ENCODE data around the gene TMEM238. TPM values are rescaled to one million over a fixed set of nuclear protein-coding genes. Genes with fewer than 3 reads are reported as not detected.

The TMEM238 gene
- total and polyA plus RNA-seq, 2 donors (not counting 3 experiments of a cell fraction or from before 2014, with no cell fraction given): 0.18 to 0.35 TPM

- POLR2A ChIA-PET: no interaction called here
- dilution Hi-C loops (cut with MboI; ENCODE audit: extremely low pct_ligation_motif_present, low sequenced_read_pairs) (no loop called here), intact Hi-C loops (cut with micrococcal nuclease) (no loop called here)
- Histone ChIP-seq H3K4me1 (ENCODE audit: control insufficient read depth, extremely low read depth, insufficient read depth, low read length) (peaks cover 3% of the 10 kb centered on the region), H3K9ac (replicated peaks; ENCODE audit: extremely low read depth, insufficient read depth, low read length) (no peak overlapping the region), H3K9me3 (replicated peaks; ENCODE audit: control insufficient read depth, insufficient read depth, low read length) (no peaks in the 10 kb centered on the region), H3K36me3 (ENCODE audit: control insufficient read depth in 2 of 2, extremely low read depth in 1 of 2, insufficient read depth in 2 of 2, low read length in 2 of 2) (no peaks in the 10 kb centered on the region), H3K4me3 (replicated peaks in 1 of 3; ENCODE audit: insufficient read depth in 1 of 3, low read depth in 1 of 3, low read length in 3 of 3) (no peak overlapping the region), H2AFZ (ENCODE audit: low read depth, low read length) (no peak overlapping the region), H3K79me2 (ENCODE audit: control insufficient read depth, insufficient read depth, low read length) (no peaks in the 10 kb centered on the region), H3K4me2 (ENCODE audit: insufficient read depth, low read length) (no peak overlapping the region), H3K27ac (ENCODE audit: insufficient read depth, low read depth, low read length) (no peak overlapping the region), H3K9me1 (replicated peaks; ENCODE audit: control insufficient read depth, extremely low read depth, insufficient read depth, low read length) (no peaks in the 10 kb centered on the region), H4K20me1 (replicated peaks; ENCODE audit: control insufficient read depth, extremely low read depth, insufficient read depth, low read length) (no peaks in the 10 kb centered on the region), H3K27me3 (ENCODE audit: control insufficient read depth in 2 of 2, insufficient read depth in 2 of 2, low read length in 2 of 2) (peaks cover 22 to 38% of the 10 kb centered on the region in 2 experiments)
- DNase-seq (ENCODE audit: low read depth, low spot score) (no peak), FAIRE-seq (no peak)
- no peak for TF ChIP-seq EZH2 (IDR thresholded peaks at IDR 0.05; ENCODE audit: borderline replicate concordance, low read depth, low read length, severe bottlenecking)
- no peak for TF ChIP-seq MAX (IDR thresholded peaks at IDR 0.05; ENCODE audit: insufficient read depth, insufficient read length)
- TF ChIP-seq GATA2 (IDR thresholded peaks at IDR 0.05; ENCODE audit: insufficient read depth, insufficient read length, low read depth, low read length): no peak
- no peak for TF ChIP-seq JUN (IDR thresholded peaks at IDR 0.05; ENCODE audit: borderline replicate concordance, insufficient read depth, insufficient read length, low read depth)
- no peak for TF ChIP-seq POLR2AphosphoS5 (IDR thresholded peaks at IDR 0.05; ENCODE audit: insufficient read depth, low read depth, low read length)
- no peak for TF ChIP-seq MYC (IDR thresholded peaks at IDR 0.05; ENCODE audit: low read depth, low read length)
- TF ChIP-seq CTCF (IDR thresholded peaks at IDR 0.05; ENCODE audit: extremely low read depth in 1 of 2, insufficient read depth in 1 of 2, low read depth in 1 of 2, low read length in 2 of 2): no peak
- TF ChIP-seq POLR2A (IDR thresholded peaks at IDR 0.05; ENCODE audit: low read depth, low read length): no peak
- TF ChIP-seq FOS (IDR thresholded peaks at IDR 0.05; ENCODE audit: borderline replicate concordance, insufficient read depth, low read length): no peak
- no TSS peak for BruUV-seq (replicated peaks)
- CTCF ChIA-PET: interaction anchor here (0.7 to 1.3 kb wide), 3 partner anchors 10 to 72 kb away, joined by 3 to 4 read pairs (median 3); partner anchors contain the start of gene KMT5C
Observed at GRCh38 chr19:55373306-55373992, 10.6 kb downstream of the TMEM238 start.
